GM18907 (cell line): ENCODE measurements around the gene VCP.

Experiments used
- ATAC-seq: cut with Tn5 transposase; IDR thresholded peaks from one replicate; pipeline ENCODE4 v1.9.1; 2021; ENCODE audit warnings: mild to moderate bottlenecking, moderate library complexity; ENCODE audit not compliant: unreplicated experiment

Gene VCP

GRCh38 chr9:35067056-35067455, 5.4 kb downstream of the VCP start:
- no peak for ATAC-seq

GRCh38 chr9:35060548-35061207, 11.7 kb downstream of the VCP start:
- no peak for ATAC-seq

GRCh38 chr9:35059438-35059837, 13.0 kb downstream of the VCP start:
- ATAC-seq = no peak

GRCh38 chr9:35057271-35057620, 15.2 kb downstream of the VCP start:
- no peak for ATAC-seq

- ATAC-seq = no peak
Measured at GRCh38 chr9:35056571-35057270, 15.7 kb downstream of the VCP start.

- ATAC-seq = no peak
Measured at GRCh38 chr9:35054871-35055644, 17.4 kb downstream of the VCP start.

GRCh38 chr9:35054185-35054835, 18.1 kb downstream of the VCP start:
- ATAC-seq = no peak

- ATAC-seq = no peak
Measured at GRCh38 chr9:35051069-35051967, 21.1 kb downstream of the VCP start.

- ATAC-seq = no peak
Measured at GRCh38 chr9:35048511-35048910, 23.9 kb downstream of the VCP start.

GRCh38 chr9:35044071-35044470, 28.4 kb downstream of the VCP start:
- ATAC-seq = no peak

GRCh38 chr9:35042891-35043545, 29.4 kb downstream of the VCP start:
- ATAC-seq = no peak

GRCh38 chr9:35042081-35042604, 30.3 kb downstream of the VCP start:
- no peak for ATAC-seq

- no peak for ATAC-seq
Measured at GRCh38 chr9:35035851-35036701, 36.3 kb downstream of the VCP start.

GRCh38 chr9:35033101-35033500, 39.3 kb downstream of the VCP start:
- ATAC-seq = no peak

GRCh38 chr9:35029852-35030251, 42.6 kb downstream of the VCP start:
- no peak for ATAC-seq

GRCh38 chr9:35029241-35029640, 43.2 kb downstream of the VCP start:
- ATAC-seq = no peak

GRCh38 chr9:35028341-35028740, 44.1 kb downstream of the VCP start:
- no peak for ATAC-seq

- no peak for ATAC-seq
Measured at GRCh38 chr9:35027860-35028259, 44.6 kb downstream of the VCP start.

- no peak for ATAC-seq
Measured at GRCh38 chr9:35027374-35027773, 45.1 kb downstream of the VCP start.
